Mesothelial cell of epicardium (in vitro differentiated cells): ENCODE measurements around the gene SLC38A11. TPM values are rescaled to one million over a fixed set of nuclear protein-coding genes. Genes with fewer than 3 reads are reported as not detected.

Source experiments
- DNase-seq, 2 experiments: peaks; one replicate each; pipeline ENCODE4 v3.0.0; 2021; ENCODE audit warnings: low spot score in 2 of 2; ENCODE audit not compliant: unreplicated experiment in 2 of 2
- H3K27ac Mint-ChIP-seq: 2 replicates; pipeline ENCODE4 v1.8.0; 2021; ENCODE audit warnings: mixed read lengths
- H3K27me3 Mint-ChIP-seq: 2 replicates; pipeline ENCODE4 v1.8.0; 2021; ENCODE audit warnings: low read depth, mixed read lengths
- H3K36me3 Mint-ChIP-seq: 2 replicates; pipeline ENCODE4 v1.8.0; 2021; ENCODE audit warnings: mixed read lengths
- H3K4me1 Mint-ChIP-seq: 2 replicates; pipeline ENCODE4 v1.8.0; 2021; ENCODE audit warnings: mixed read lengths
- H3K4me3 Mint-ChIP-seq: 2 replicates; pipeline ENCODE4 v1.8.0; 2021; ENCODE audit warnings: mild to moderate bottlenecking, moderate library complexity, mixed read lengths
- H3K9me3 Mint-ChIP-seq: 2 replicates; pipeline ENCODE4 v1.8.0; 2021; ENCODE audit warnings: mixed read lengths
- CTCF ChIP-seq: fragments of 200-600 bp; sonication (generic); IDR thresholded peaks from one replicate; pipeline ENCODE4 v1.5.0; 2021; ENCODE audit warnings: antibody characterized with exemption; ENCODE audit not compliant: unreplicated experiment
- total RNA-seq: library from RNA; stranded (reverse); gene quantifications from 3 replicates; pipeline ENCODE4 v1.2.1, GENCODE V29; 2021

SLC38A11 gene
- total RNA-seq, 1 donor from 2014 or later, result 0.54 TPM

GRCh38 chr2:164928101-164928673, 27.1 kb downstream of the SLC38A11 start:
- no peak for DNase-seq
- Mint-ChIP-seq H3K4me3 (no peak overlapping the region), H3K9me3 (peaks cover 44% of the 10 kb centered on the region), H3K27ac (no peak overlapping the region), H3K4me1 (no peaks in the 10 kb centered on the region), H3K36me3 (peaks cover 18% of the 10 kb centered on the region), H3K27me3 (no peaks in the 10 kb centered on the region)
- no peak for TF ChIP-seq CTCF

GRCh38 chr2:164922134-164922533, 33.2 kb downstream of the SLC38A11 start:
- H3K4me1 Mint-ChIP-seq, result peaks cover 24% of the 10 kb centered on the region
- peaks cover 12% of the 10 kb centered on the region for H3K9me3 Mint-ChIP-seq
- H3K36me3 Mint-ChIP-seq, result no peaks in the 10 kb centered on the region
- no peak for DNase-seq
- H3K4me3 Mint-ChIP-seq, result no peak overlapping the region
- no peak overlapping the region for H3K27ac Mint-ChIP-seq
- H3K27me3 Mint-ChIP-seq, result no peaks in the 10 kb centered on the region
- TF ChIP-seq CTCF, result no peak

- Mint-ChIP-seq H3K27ac (peak overlapping the region; percentile 3), H3K4me3 (no peak overlapping the region), H3K36me3 (no peaks in the 10 kb centered on the region), H3K9me3 (peaks cover 4% of the 10 kb centered on the region), H3K4me1 (peaks cover 39% of the 10 kb centered on the region), H3K27me3 (no peaks in the 10 kb centered on the region)
- DNase-seq, result no peak
- no peak for TF ChIP-seq CTCF
These were observed 34.9 kb downstream of the SLC38A11 start for GRCh38 chr2:164920430-164920829.

DNA sequence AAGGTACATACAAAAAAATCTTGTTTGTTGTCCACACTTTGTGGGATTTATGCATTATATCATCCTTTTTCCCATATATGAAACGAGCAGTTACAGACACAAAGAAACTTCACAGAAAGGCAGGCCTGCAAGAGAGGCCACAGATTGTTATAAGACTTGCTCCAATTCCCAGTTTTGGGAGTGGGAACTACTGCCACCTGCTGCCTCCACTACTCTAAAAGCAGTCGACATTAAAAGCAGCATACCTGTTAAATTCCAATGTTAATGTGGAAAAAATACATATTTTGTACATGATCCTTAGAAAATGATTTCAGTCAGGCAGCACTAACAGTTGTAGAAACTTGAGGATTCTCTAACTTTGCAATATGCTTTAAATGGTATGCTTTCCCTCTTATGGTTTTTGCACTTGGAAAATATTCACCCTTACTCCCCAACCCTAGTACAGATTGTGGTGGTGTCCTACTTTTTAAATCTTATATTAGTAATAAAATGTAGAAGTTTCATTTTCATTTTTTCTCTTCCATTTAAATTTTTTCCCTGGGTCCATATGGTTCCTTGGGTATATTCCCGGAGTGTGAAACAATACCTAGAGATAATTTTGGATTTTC, 37.9 kb downstream of the SLC38A11 start:
- TF ChIP-seq CTCF, result peak; percentile 33
- Mint-ChIP-seq H3K4me1 (peaks cover 67% of the 10 kb centered on the region), H3K4me3 (no peak overlapping the region), H3K36me3 (no peaks in the 10 kb centered on the region), H3K27ac (peak overlapping the region; percentile 55), H3K9me3 (no peaks in the 10 kb centered on the region), H3K27me3 (no peaks in the 10 kb centered on the region)
- DNase-seq, result no peak

DNA sequence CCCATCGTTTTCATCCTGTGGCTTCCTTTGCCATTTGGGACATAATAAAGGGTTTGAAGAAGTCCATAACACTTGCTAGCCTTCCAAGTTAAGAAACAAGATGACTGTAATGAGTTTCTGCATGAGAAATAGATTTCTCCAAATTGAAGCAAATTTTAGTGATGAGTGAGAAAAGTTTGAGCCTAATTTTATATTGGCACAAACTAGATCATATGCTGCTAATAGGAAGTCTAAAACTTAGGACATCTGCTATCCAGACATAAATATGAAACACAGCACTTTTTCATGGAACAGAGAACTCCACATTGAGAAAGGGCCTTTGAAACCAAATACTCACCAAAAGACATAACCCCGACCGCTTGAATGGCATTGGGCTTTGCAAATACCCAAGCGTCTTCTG, 39.8 kb downstream of the SLC38A11 start:
- H3K36me3 Mint-ChIP-seq, result no peaks in the 10 kb centered on the region
- no peak for TF ChIP-seq CTCF
- no peaks in the 10 kb centered on the region for H3K27me3 Mint-ChIP-seq
- peaks cover 65% of the 10 kb centered on the region for H3K4me1 Mint-ChIP-seq
- no peak overlapping the region for H3K4me3 Mint-ChIP-seq
- peak overlapping the region; percentile 83 for H3K27ac Mint-ChIP-seq
- H3K9me3 Mint-ChIP-seq, result no peaks in the 10 kb centered on the region
- no peak for DNase-seq
